RWPE2 (cell line): ENCODE data around the gene TCTA.

Experiments
- ATAC-seq: fragments of 200-7000 bp; cut with Tn5 transposase; 3 replicates; pipeline ENCODE4 v1.9.1; 2021; ENCODE audit warnings: low read depth
- DNase-seq: peaks from one replicate; pipeline ENCODE4 v3.0.0-alpha.2; 2020; ENCODE audit warnings: low spot score
- H3K27ac ChIP-seq: fragments of 450-650 bp; 2 replicates; pipeline ENCODE4 v1.5.1; 2017; ENCODE audit warnings: mild to moderate bottlenecking; ENCODE audit not compliant: poor library complexity, severe bottlenecking
- H3K27me3 ChIP-seq: fragments of 250-450 bp; sonication (Bioruptor Pico); 2 replicates; pipeline ENCODE4 v1.5.1; 2021; ENCODE audit warnings: mild to moderate bottlenecking, moderate library complexity; ENCODE audit not compliant: insufficient read depth, poor library complexity, severe bottlenecking
- H3K36me3 ChIP-seq: fragments of 250-450 bp; sonication (Bioruptor Pico); 2 replicates; pipeline ENCODE4 v1.5.1; 2020; ENCODE audit warnings: low read depth, mild to moderate bottlenecking, moderate library complexity
- H3K4me1 ChIP-seq: fragments of 250-450 bp; sonication (Bioruptor Pico); 2 replicates; pipeline ENCODE4 v1.5.1; 2021; ENCODE audit warnings: mild to moderate bottlenecking, moderate library complexity; ENCODE audit not compliant: insufficient read depth, poor library complexity, severe bottlenecking
- H3K4me3 ChIP-seq: fragments of 250-450 bp; sonication (Bioruptor Pico); 2 replicates; pipeline ENCODE4 v1.5.1; 2021; ENCODE audit warnings: mild to moderate bottlenecking, moderate library complexity; ENCODE audit not compliant: severe bottlenecking
- H3K9me3 ChIP-seq: fragments of 250-450 bp; sonication (Bioruptor Pico); 2 replicates; pipeline ENCODE4 v1.5.1; 2021; ENCODE audit warnings: mild to moderate bottlenecking, moderate library complexity; ENCODE audit not compliant: severe bottlenecking
- CTCF ChIP-seq: fragments of 450-650 bp; IDR thresholded peaks from one replicate; pipeline ENCODE4 v1.5.1; 2017; ENCODE audit warnings: mild to moderate bottlenecking, moderate library complexity; ENCODE audit not compliant: poor library complexity, severe bottlenecking

Gene TCTA

GRCh38 chr3:49410066-49410845, 2.0 kb upstream of the TCTA start:
- Histone ChIP-seq H3K4me1 (peaks cover 28% of the 10 kb centered on the region), H3K27ac (peak overlapping the region; percentile 92), H3K27me3 (no peaks in the 10 kb centered on the region), H3K4me3 (peak overlapping the region; percentile 89), H3K36me3 (peaks cover 43% of the 10 kb centered on the region), H3K9me3 (no peaks in the 10 kb centered on the region)
- ATAC-seq (no peak), DNase-seq (no peak)
- TF ChIP-seq CTCF: no peak

GRCh38 chr3:49410846-49411534, 1.2 kb upstream of the TCTA start:
- ATAC-seq (peak; percentile 28; the same call in 1 of the 3 replicates), DNase-seq (no peak)
- peak overlapping the region; percentile 89 for H3K4me3 ChIP-seq
- peaks cover 40% of the 10 kb centered on the region for H3K36me3 ChIP-seq
- H3K4me1 ChIP-seq: peaks cover 28% of the 10 kb centered on the region
- TF ChIP-seq CTCF: no peak
- peak overlapping the region; percentile 92 for H3K27ac ChIP-seq
- no peaks in the 10 kb centered on the region for H3K27me3 ChIP-seq
- H3K9me3 ChIP-seq: no peaks in the 10 kb centered on the region

GRCh38 chr3:49411535-49411967, 672 bp upstream of the TCTA start:
- no peaks in the 10 kb centered on the region for H3K27me3 ChIP-seq
- peaks cover 23% of the 10 kb centered on the region for H3K4me1 ChIP-seq
- DNase-seq: no peak

GRCh38 chr3:49412632-49413337, 562 bp downstream of the TCTA start:
- Histone ChIP-seq H3K9me3 (no peaks in the 10 kb centered on the region), H3K27ac (peak overlapping the region; percentile 92), H3K4me3 (peak overlapping the region; percentile 89), H3K4me1 (peaks cover 16% of the 10 kb centered on the region), H3K36me3 (peaks cover 31% of the 10 kb centered on the region), H3K27me3 (no peaks in the 10 kb centered on the region)
- TF ChIP-seq CTCF: no peak
- DNase-seq (no peak), ATAC-seq (peak; percentile 12)

More at GRCh38 chr3:49411535-49411967, 672 bp upstream of the TCTA start:
- TF ChIP-seq CTCF: no peak
- Histone ChIP-seq H3K9me3 (no peaks in the 10 kb centered on the region), H3K4me3 (peak overlapping the region; percentile 89), H3K27ac (peak overlapping the region; percentile 92), H3K36me3 (peaks cover 34% of the 10 kb centered on the region)
- ATAC-seq: peak; percentile 7; the same call in 2 of the 3 replicates
